ENCODE data around the gene NRG2. TPM values are rescaled to one million over a fixed set of nuclear protein-coding genes. Genes with fewer than 3 reads are reported as not detected.
A peak's percentile ranks its signal among the peaks of the same experiment; 100 is the strongest.

The NRG2 gene
- total RNA-seq, 5 donors from 2014 or later (not counting 1 experiment from before 2014, with no cell fraction given): 0.12 to 0.15 (median 0.12) TPM; not detected in 1

- no peaks in the 10 kb centered on the region for H3K9me3 ChIP-seq
- no peak for DNase-seq
- Mint-ChIP-seq H3K4me3 (no peak overlapping the region), H3K27ac (no peak overlapping the region), H3K27me3 (peaks cover 12 to 19% of the 10 kb centered on the region in 2 donors), H3K9me3 (no peaks in the 10 kb centered on the region), H3K4me1 (no peaks in the 10 kb centered on the region), H3K36me3 (no peaks in the 10 kb centered on the region)
- POLR2A ChIA-PET: no interaction called here
- H3K4me1 ChIP-seq (ENCODE audit: control insufficient read depth in 1 of 2, extremely low read depth in 1 of 2, insufficient read depth in 2 of 2, low read length in 2 of 2): no peaks in the 10 kb centered on the region
- H3K4me3 ChIP-seq (ENCODE audit: control insufficient read depth in 1 of 2, extremely low read depth in 1 of 2, low read length in 1 of 2): no peak overlapping the region
- H3K27ac ChIP-seq (ENCODE audit: low read length): no peak overlapping the region
- CTCF ChIA-PET: interaction anchor here in 1 of 2 donors (1.2 kb wide), 1 partner anchor 24 kb away, joined by 4 read pairs; no protein-coding TSS in a partner anchor
- H3K27me3 ChIP-seq (replicated peaks in 1 of 2; ENCODE audit: control insufficient read depth in 2 of 2, extremely low read depth in 1 of 2, insufficient read depth in 2 of 2, low read length in 1 of 2): peaks cover 0 to 55% of the 10 kb centered on the region in 2 experiments
- no peaks in the 10 kb centered on the region for H3K36me3 ChIP-seq (ENCODE audit: control insufficient read depth in 2 of 2, extremely low read depth in 1 of 2, insufficient read depth in 1 of 2, low read length in 1 of 2)
- no peak for ATAC-seq (replicated peaks in 1 of 4)
These were observed 175.5 kb downstream of the NRG2 start for GRCh38 chr5:139867581-139867980.

DNA sequence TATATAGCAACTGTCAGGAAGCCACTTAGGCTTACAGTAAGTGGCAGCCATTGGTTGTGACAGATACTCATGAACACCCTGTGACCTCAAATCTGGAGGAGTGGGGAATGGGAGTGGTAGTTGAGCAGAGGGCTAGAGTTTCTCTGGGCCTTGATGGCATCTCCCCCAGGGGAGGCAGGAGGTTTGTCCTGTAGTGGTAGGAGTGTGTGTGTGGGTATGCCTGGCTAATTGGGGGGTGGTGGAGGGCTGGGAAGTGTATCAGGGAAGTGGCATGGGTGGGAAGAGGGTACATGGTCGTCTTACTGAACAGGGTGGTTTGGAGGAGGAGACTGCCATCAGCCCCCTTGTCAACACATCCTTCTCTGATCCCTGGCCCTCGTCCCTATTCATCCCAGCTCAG, 176.0 kb downstream of the NRG2 start:
- no peak overlapping the region for H3K4me3 ChIP-seq (ENCODE audit: control insufficient read depth in 1 of 2, extremely low read depth in 1 of 2, low read length in 1 of 2)
- no peaks in the 10 kb centered on the region for H3K9me3 ChIP-seq
- Mint-ChIP-seq H3K9me3 (no peaks in the 10 kb centered on the region), H3K36me3 (no peaks in the 10 kb centered on the region), H3K27me3 (peaks cover 12 to 19% of the 10 kb centered on the region in 2 donors), H3K4me3 (no peak overlapping the region), H3K4me1 (no peaks in the 10 kb centered on the region), H3K27ac (no peak overlapping the region)
- no peaks in the 10 kb centered on the region for H3K4me1 ChIP-seq (ENCODE audit: control insufficient read depth in 1 of 2, extremely low read depth in 1 of 2, insufficient read depth in 2 of 2, low read length in 2 of 2)
- ChIA-PET POLR2A (no interaction called here), CTCF (interaction anchor here (0.6 to 1.2 kb wide), 2 partner anchors 24 to 1471 kb away, joined by 3 to 4 read pairs; partner anchors contain the start of gene PCDHGA2 (in 1 of the 2))
- H3K27me3 ChIP-seq (replicated peaks in 1 of 2; ENCODE audit: control insufficient read depth in 2 of 2, extremely low read depth in 1 of 2, insufficient read depth in 2 of 2, low read length in 1 of 2): peaks cover 0 to 50% of the 10 kb centered on the region in 2 experiments
- ATAC-seq (replicated peaks in 1 of 4) (no peak), DNase-seq (no peak)
- H3K27ac ChIP-seq (ENCODE audit: low read length): no peak overlapping the region
- no peaks in the 10 kb centered on the region for H3K36me3 ChIP-seq (ENCODE audit: control insufficient read depth in 2 of 2, extremely low read depth in 1 of 2, insufficient read depth in 1 of 2, low read length in 1 of 2)
- no CpG with 5 or more reads among the region's 2 CpGs for WGBS (ENCODE audit: insufficient coverage)

- H3K4me1 Mint-ChIP-seq: no peaks in the 10 kb centered on the region
- DNase-seq (no peak), ATAC-seq (replicated peaks in 1 of 4) (no peak)
- Histone ChIP-seq H3K36me3 (ENCODE audit: control insufficient read depth in 2 of 2, extremely low read depth in 1 of 2, insufficient read depth in 1 of 2, low read length in 1 of 2) (no peaks in the 10 kb centered on the region), H3K27me3 (replicated peaks in 1 of 2; ENCODE audit: control insufficient read depth in 2 of 2, extremely low read depth in 1 of 2, insufficient read depth in 2 of 2, low read length in 1 of 2) (peaks cover 0 to 38% of the 10 kb centered on the region in 2 experiments), H3K4me3 (ENCODE audit: control insufficient read depth in 1 of 2, extremely low read depth in 1 of 2, low read length in 1 of 2) (no peak overlapping the region), H3K4me1 (ENCODE audit: control insufficient read depth in 1 of 2, extremely low read depth in 1 of 2, insufficient read depth in 2 of 2, low read length in 2 of 2) (no peaks in the 10 kb centered on the region), H3K9me3 (no peaks in the 10 kb centered on the region), H3K27ac (ENCODE audit: low read length) (no peak overlapping the region)
- H3K36me3 Mint-ChIP-seq: no peaks in the 10 kb centered on the region
- peaks cover 16 to 19% of the 10 kb centered on the region in 2 donors for H3K27me3 Mint-ChIP-seq
- CTCF ChIA-PET: interaction anchor here (0.6 to 5.2 kb wide), 10 partner anchors 16 to 209 kb away, joined by 3 to 19 read pairs (median 4); no protein-coding TSS in a partner anchor
- no peak overlapping the region for H3K27ac Mint-ChIP-seq
- no peaks in the 10 kb centered on the region for H3K9me3 Mint-ChIP-seq
- 65% methylated on average over 2 of the region's 12 CpGs for WGBS (ENCODE audit: insufficient coverage)
- POLR2A ChIA-PET: interaction anchor here in 1 of 2 donors (0.6 kb wide), 1 partner anchor 1430 kb away, joined by 3 read pairs; no protein-coding TSS in a partner anchor
- H3K4me3 Mint-ChIP-seq: no peak overlapping the region
These were observed 178.2 kb downstream of the NRG2 start for GRCh38 chr5:139864716-139865483.

DNA sequence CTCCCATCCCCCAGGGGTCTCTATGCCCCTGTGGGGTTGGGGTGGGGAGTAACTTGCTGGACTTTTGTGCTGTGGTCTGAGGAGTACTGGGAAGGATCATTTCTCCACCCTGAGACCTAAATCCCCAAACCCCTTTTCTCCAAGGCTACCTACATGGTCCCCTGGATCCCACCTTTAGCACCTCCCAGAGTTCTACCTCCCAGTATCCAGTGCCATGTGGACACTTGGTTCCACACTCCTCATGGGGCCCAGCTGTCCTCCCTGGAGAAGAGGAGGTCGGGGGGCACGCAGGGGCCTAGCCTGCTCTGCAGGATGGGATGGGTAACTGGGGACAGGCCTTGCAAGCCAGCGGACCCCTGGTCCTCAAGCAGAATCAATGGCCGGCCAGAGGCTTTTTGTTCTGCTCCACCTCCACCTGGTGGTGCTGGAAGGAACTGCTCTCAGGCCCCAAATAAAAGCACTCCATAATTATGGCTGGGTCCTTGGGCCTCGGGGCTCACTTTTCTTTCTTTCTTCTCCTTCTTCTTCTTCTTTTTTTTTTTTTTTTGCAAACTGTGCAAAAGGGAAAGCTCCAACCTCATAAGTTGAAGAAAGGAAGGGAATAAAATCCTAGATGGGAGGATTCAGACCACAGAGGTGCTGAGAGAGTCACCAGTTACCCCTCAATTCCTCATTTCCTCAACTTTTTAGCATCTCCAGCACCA, 179.1 kb downstream of the NRG2 start:
- no peaks in the 10 kb centered on the region for H3K4me1 Mint-ChIP-seq
- H3K36me3 Mint-ChIP-seq: no peaks in the 10 kb centered on the region
- no peaks in the 10 kb centered on the region for H3K36me3 ChIP-seq (ENCODE audit: control insufficient read depth in 2 of 2, extremely low read depth in 1 of 2, insufficient read depth in 1 of 2, low read length in 1 of 2)
- H3K9me3 ChIP-seq: no peaks in the 10 kb centered on the region
- no peak overlapping the region for H3K4me3 ChIP-seq (ENCODE audit: control insufficient read depth in 1 of 2, extremely low read depth in 1 of 2, low read length in 1 of 2)
- DNase-seq (peak in 30 of 35 experiments; percentile 8 to 70 (median 40)), ATAC-seq (replicated peaks in 1 of 4) (peak; percentile 62 to 69 (median 62))
- H3K27ac Mint-ChIP-seq: no peak overlapping the region
- H3K27ac ChIP-seq (ENCODE audit: low read length): no peak overlapping the region
- H3K4me1 ChIP-seq (ENCODE audit: control insufficient read depth in 1 of 2, extremely low read depth in 1 of 2, insufficient read depth in 2 of 2, low read length in 2 of 2): no peaks in the 10 kb centered on the region
- no peaks in the 10 kb centered on the region for H3K9me3 Mint-ChIP-seq
- ChIA-PET POLR2A (interaction anchor here in 1 of 2 donors (0.6 kb wide), 2 partner anchors 145 to 1430 kb away, joined by 3 to 6 read pairs; no protein-coding TSS in a partner anchor), CTCF (interaction anchor here (0.6 to 5.2 kb wide), 10 partner anchors 16 to 210 kb away, joined by 3 to 19 read pairs (median 4); no protein-coding TSS in a partner anchor)
- WGBS (ENCODE audit: insufficient coverage): no CpG with 5 or more reads among the region's 5 CpGs
- H3K4me3 Mint-ChIP-seq: no peak overlapping the region
- peaks cover 0 to 39% of the 10 kb centered on the region in 2 experiments for H3K27me3 ChIP-seq (replicated peaks in 1 of 2; ENCODE audit: control insufficient read depth in 2 of 2, extremely low read depth in 1 of 2, insufficient read depth in 2 of 2, low read length in 1 of 2)
- peaks cover 16 to 24% of the 10 kb centered on the region in 2 donors for H3K27me3 Mint-ChIP-seq

- no peak for DNase-seq
- H3K36me3 Mint-ChIP-seq: no peaks in the 10 kb centered on the region
- WGBS (ENCODE audit: insufficient coverage): 80% methylated on average over 8 of the region's 9 CpGs
- H3K9me3 Mint-ChIP-seq: no peaks in the 10 kb centered on the region
- CTCF ChIA-PET: interaction anchor here (0.5 to 5.2 kb wide), 4 partner anchors 76 to 95 kb away, joined by 3 to 19 read pairs (median 6); no protein-coding TSS in a partner anchor
- Histone ChIP-seq H3K36me3 (ENCODE audit: control insufficient read depth in 2 of 2, extremely low read depth in 1 of 2, insufficient read depth in 1 of 2, low read length in 1 of 2) (no peaks in the 10 kb centered on the region), H3K27ac (ENCODE audit: low read length) (no peak overlapping the region), H3K9me3 (no peaks in the 10 kb centered on the region), H3K27me3 (replicated peaks in 1 of 2; ENCODE audit: control insufficient read depth in 2 of 2, extremely low read depth in 1 of 2, insufficient read depth in 2 of 2, low read length in 1 of 2) (peaks cover 0 to 38% of the 10 kb centered on the region in 2 experiments), H3K4me1 (ENCODE audit: control insufficient read depth in 1 of 2, extremely low read depth in 1 of 2, insufficient read depth in 2 of 2, low read length in 2 of 2) (no peaks in the 10 kb centered on the region), H3K4me3 (ENCODE audit: control insufficient read depth in 1 of 2, extremely low read depth in 1 of 2, low read length in 1 of 2) (no peak overlapping the region)
- POLR2A ChIA-PET: interaction anchor here in 1 of 2 donors (0.6 kb wide), 1 partner anchor 144 kb away, joined by 6 read pairs; no protein-coding TSS in a partner anchor
- no peak overlapping the region for H3K4me3 Mint-ChIP-seq
- no peak overlapping the region for H3K27ac Mint-ChIP-seq
- peaks cover 14 to 25% of the 10 kb centered on the region in 2 donors for H3K27me3 Mint-ChIP-seq
- no peak for ATAC-seq (replicated peaks in 1 of 4)
- no peaks in the 10 kb centered on the region for H3K4me1 Mint-ChIP-seq
These were observed 179.7 kb downstream of the NRG2 start for GRCh38 chr5:139863361-139863760.

- Histone ChIP-seq H3K27ac (ENCODE audit: low read length) (no peak overlapping the region), H3K9me3 (no peaks in the 10 kb centered on the region), H3K4me3 (ENCODE audit: control insufficient read depth in 1 of 2, extremely low read depth in 1 of 2, low read length in 1 of 2) (no peak overlapping the region), H3K36me3 (ENCODE audit: control insufficient read depth in 2 of 2, extremely low read depth in 1 of 2, insufficient read depth in 1 of 2, low read length in 1 of 2) (no peaks in the 10 kb centered on the region), H3K4me1 (ENCODE audit: control insufficient read depth in 1 of 2, extremely low read depth in 1 of 2, insufficient read depth in 2 of 2, low read length in 2 of 2) (no peaks in the 10 kb centered on the region), H3K27me3 (replicated peaks in 1 of 2; ENCODE audit: control insufficient read depth in 2 of 2, extremely low read depth in 1 of 2, insufficient read depth in 2 of 2, low read length in 1 of 2) (peaks cover 0 to 40% of the 10 kb centered on the region in 2 experiments)
- Mint-ChIP-seq H3K27ac (no peak overlapping the region), H3K4me3 (no peak overlapping the region), H3K4me1 (no peaks in the 10 kb centered on the region), H3K27me3 (peaks cover 10 to 21% of the 10 kb centered on the region in 2 donors), H3K9me3 (no peaks in the 10 kb centered on the region), H3K36me3 (no peaks in the 10 kb centered on the region)
- no peak for ATAC-seq (replicated peaks in 1 of 4)
- ChIA-PET POLR2A (interaction anchor here in 1 of 2 donors (0.5 kb wide), 1 partner anchor 153 kb away, joined by 9 read pairs; no protein-coding TSS in a partner anchor), CTCF (interaction anchor here (0.5 to 5.2 kb wide), 3 partner anchors 76 to 95 kb away, joined by 3 to 19 read pairs (median 4); no protein-coding TSS in a partner anchor)
- DNase-seq: no peak
- 45% methylated on average over 1 of the region's 2 CpGs for WGBS (ENCODE audit: insufficient coverage)
These were observed 180.3 kb downstream of the NRG2 start for GRCh38 chr5:139862803-139863202.
